Breast epithelium (tissue), 4 donors: Measurements from ENCODE around the gene SLC32A1. TPM values are rescaled to one million over a fixed set of nuclear protein-coding genes. Genes with fewer than 3 reads are reported as not detected.

Experiments
- DNase-seq, 2 donors: peaks; one replicate each; pipeline ENCODE4 v3.0.0-alpha.2; 2019; ENCODE audit warnings: low spot score in 2 of 2
- H3K27ac ChIP-seq, 2 donors: fragments of 200-600 bp; sonication (generic) in 1 of 2; one replicate each; pipeline ENCODE4 v1.5.1; 2016 to 2019; ENCODE audit warnings: mild to moderate bottlenecking in 1 of 2
- H3K27me3 ChIP-seq, 2 donors: fragments of 200-600 bp; sonication (generic) in 1 of 2; one replicate each; pipeline versions ENCODE4 v1.5.1 to v1.6.0; 2017 to 2019; ENCODE audit warnings: control low read depth in 1 of 2, mild to moderate bottlenecking in 1 of 2
- H3K36me3 ChIP-seq: fragments of 200-600 bp; one replicate; pipeline ENCODE4 v1.5.1; 2019
- H3K4me1 ChIP-seq, 2 donors: fragments of 200-600 bp; sonication (generic); one replicate each; pipeline ENCODE4 v1.5.1; 2016 to 2019; ENCODE audit warnings: control low read depth in 1 of 2
- H3K4me3 ChIP-seq, 3 donors: fragments of 200-600 bp; sonication (generic); 1 replicate in 2 of 3; 2 replicates in 1 of 3; pipeline ENCODE4 v1.5.1; 2016 to 2019; ENCODE audit warnings: mild to moderate bottlenecking in 3 of 3, moderate library complexity in 2 of 3
- H3K9me3 ChIP-seq, 2 donors: fragments of 200-600 bp; sonication (generic) in 1 of 2; one replicate each; pipeline ENCODE4 v1.5.1; 2016 to 2019; ENCODE audit warnings: control low read depth in 1 of 2
- CTCF ChIP-seq, 3 donors: fragments of 450-650 bp; IDR thresholded peaks; one replicate each; pipeline ENCODE4 v1.5.1; 2016 to 2017; ENCODE audit warnings: antibody characterized with exemption in 3 of 3, mild to moderate bottlenecking in 3 of 3, moderate library complexity in 3 of 3
- POLR2A ChIP-seq: fragments of 450-650 bp; IDR thresholded peaks from one replicate; pipeline ENCODE4 v1.6.1; 2016; ENCODE audit warnings: antibody characterized with exemption, mild to moderate bottlenecking, moderate library complexity
- POLR2AphosphoS5 ChIP-seq, 3 donors: sonication (generic); formaldehyde crosslinking; IDR thresholded peaks; one replicate each; pipeline ENCODE4 v1.6.1; 2017; ENCODE audit warnings: antibody characterized with exemption in 3 of 3
- intact Hi-C: fragments of 100-400 bp; cut with DNase I; formaldehyde crosslinking; loops from one replicate; pipeline ENCODE4 v1.15.1; 2023; ENCODE audit warnings: low total_unique reads
- total RNA-seq, 3 donors: library from RNA; depleted of rRNA; stranded (reverse); fragments of >200 nt; gene quantifications; one replicate each; pipeline ENCODE4 v1.1.0, GENCODE V29; 2016

SLC32A1 gene
- total RNA-seq, 3 donors from 2014 or later = not detected

- H3K27me3 ChIP-seq = no peaks in the 10 kb centered on the region
- intact Hi-C loops = loop anchor here (10.0 kb wide), 1 partner anchor 110 kb away; no protein-coding TSS in a partner anchor
- H3K36me3 ChIP-seq = peaks cover 8% of the 10 kb centered on the region
- H3K4me1 ChIP-seq = no peaks in the 10 kb centered on the region
- no peak overlapping the region for H3K27ac ChIP-seq
- H3K4me3 ChIP-seq = no peak overlapping the region
- H3K9me3 ChIP-seq = no peaks in the 10 kb centered on the region
- TF ChIP-seq POLR2AphosphoS5 (IDR thresholded peaks at IDR 0.05) (no peak), POLR2A (no peak), CTCF (IDR thresholded peaks at IDR 0.05) (no peak)
- no peak for DNase-seq
These were observed 30.6 kb downstream of the SLC32A1 start for GRCh38 chr20:38754924-38755323.

GRCh38 chr20:38755324-38755910, 31.1 kb downstream of the SLC32A1 start:
- Histone ChIP-seq H3K4me3 (no peak overlapping the region), H3K9me3 (no peaks in the 10 kb centered on the region), H3K4me1 (no peaks in the 10 kb centered on the region), H3K36me3 (peaks cover 8% of the 10 kb centered on the region), H3K27me3 (no peaks in the 10 kb centered on the region), H3K27ac (no peak overlapping the region)
- DNase-seq = no peak
- TF ChIP-seq POLR2AphosphoS5 (IDR thresholded peaks at IDR 0.05) (no peak), CTCF (IDR thresholded peaks at IDR 0.05) (no peak), POLR2A (no peak)
- intact Hi-C loops = loop anchor here (10.0 kb wide), 1 partner anchor 111 kb away; no protein-coding TSS in a partner anchor

- DNase-seq = no peak
- Histone ChIP-seq H3K36me3 (peaks cover 8% of the 10 kb centered on the region), H3K4me3 (no peak overlapping the region), H3K27me3 (no peaks in the 10 kb centered on the region), H3K27ac (no peak overlapping the region), H3K4me1 (no peaks in the 10 kb centered on the region), H3K9me3 (no peaks in the 10 kb centered on the region)
- intact Hi-C loops = loop anchor here (10.0 kb wide), 1 partner anchor 112 kb away; no protein-coding TSS in a partner anchor
- TF ChIP-seq POLR2AphosphoS5 (IDR thresholded peaks at IDR 0.05) (no peak), POLR2A (no peak), CTCF (IDR thresholded peaks at IDR 0.05) (no peak)
These were observed 33.0 kb downstream of the SLC32A1 start for GRCh38 chr20:38757145-38757775.

GRCh38 chr20:38759106-38759505, 34.8 kb downstream of the SLC32A1 start:
- Histone ChIP-seq H3K36me3 (peaks cover 11% of the 10 kb centered on the region), H3K4me1 (no peaks in the 10 kb centered on the region), H3K4me3 (no peak overlapping the region), H3K27ac (no peak overlapping the region), H3K9me3 (no peaks in the 10 kb centered on the region), H3K27me3 (no peaks in the 10 kb centered on the region)
- DNase-seq = no peak
- TF ChIP-seq POLR2AphosphoS5 (IDR thresholded peaks at IDR 0.05) (no peak), POLR2A (no peak), CTCF (IDR thresholded peaks at IDR 0.05) (no peak)
- intact Hi-C loops = loop anchor here (10.0 kb wide), 1 partner anchor 114 kb away; no protein-coding TSS in a partner anchor

- Histone ChIP-seq H3K27ac (no peak overlapping the region), H3K27me3 (no peaks in the 10 kb centered on the region), H3K36me3 (peaks cover 10% of the 10 kb centered on the region), H3K9me3 (no peaks in the 10 kb centered on the region), H3K4me1 (no peaks in the 10 kb centered on the region), H3K4me3 (no peak overlapping the region)
- intact Hi-C loops = no loop called here
- no peak for DNase-seq
- TF ChIP-seq POLR2AphosphoS5 (IDR thresholded peaks at IDR 0.05) (no peak), POLR2A (no peak), CTCF (IDR thresholded peaks at IDR 0.05) (no peak)
These were observed 36.7 kb downstream of the SLC32A1 start for GRCh38 chr20:38760978-38761377.
